Activated CD4-positive, alpha-beta T cell treated with anti-CD3 and anti-CD28 coated beads, Interleukin-2, amount 50 U/mL, for 4 hours (primary cell): Measurements from ENCODE around the gene POU3F1.

Experiments used
- DNase-seq, 2 experiments: peaks; one replicate each; pipeline ENCODE4 v3.0.0-alpha.2; 2020

The POU3F1 gene

DNA sequence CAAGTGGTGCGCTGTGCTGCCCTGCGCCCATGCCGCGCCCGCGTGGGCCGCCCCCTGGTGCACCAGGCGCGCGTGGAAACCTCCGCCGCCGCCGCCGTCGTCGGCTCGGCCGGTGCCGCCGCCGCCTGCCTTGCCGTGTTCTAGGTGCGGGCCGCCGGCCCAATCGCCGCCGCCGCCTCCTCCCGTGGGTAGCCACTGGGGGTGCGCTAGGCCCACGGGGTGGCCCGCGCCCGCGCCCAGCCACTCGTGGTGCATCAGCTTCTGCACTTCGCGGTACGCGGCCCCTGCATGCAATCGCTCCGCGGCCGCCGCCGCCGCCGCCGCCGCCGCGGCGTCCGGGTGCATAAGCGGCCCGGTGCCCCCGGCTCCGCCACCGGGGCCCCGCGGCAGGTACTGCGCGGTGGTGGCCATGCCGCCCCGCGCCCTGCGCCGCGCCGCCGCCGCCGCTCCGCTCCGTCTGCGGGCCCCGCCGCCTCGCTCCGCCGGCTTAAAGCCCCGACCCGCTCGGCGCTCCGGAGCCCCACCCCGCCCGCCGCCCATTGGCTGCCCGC, at the start of gene POU3F1:
Gene POU3F1, minus strand, starts transcription at position 461 of the 551 bp plus-strand sequence. Its CDS starts 50 bp downstream, at position 411.
- no peak for DNase-seq

DNA sequence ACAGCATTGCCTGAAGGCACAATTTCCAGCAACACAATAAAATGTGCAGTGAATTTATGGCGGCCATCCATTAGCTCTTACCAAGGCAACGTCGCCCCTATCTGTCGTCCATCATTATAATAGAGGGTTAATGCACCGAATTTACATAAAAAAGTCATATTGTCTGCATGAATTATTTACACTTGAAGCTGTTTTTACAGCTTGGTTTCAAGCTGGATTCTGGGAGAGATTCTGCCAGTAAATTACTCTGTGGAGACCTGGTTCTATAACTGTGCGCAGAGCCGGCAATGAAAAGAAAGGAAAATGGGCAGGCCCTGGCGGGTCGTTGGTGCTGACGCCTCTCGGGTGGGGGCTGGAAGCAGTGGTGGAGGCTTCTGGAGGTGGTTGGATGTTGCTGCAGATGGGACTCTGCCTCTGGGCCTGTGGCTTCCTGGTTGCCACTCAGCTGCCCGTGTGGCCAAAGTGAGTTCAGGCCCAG, 48.9 kb upstream of the POU3F1 start:
- DNase-seq: no peak

DNA sequence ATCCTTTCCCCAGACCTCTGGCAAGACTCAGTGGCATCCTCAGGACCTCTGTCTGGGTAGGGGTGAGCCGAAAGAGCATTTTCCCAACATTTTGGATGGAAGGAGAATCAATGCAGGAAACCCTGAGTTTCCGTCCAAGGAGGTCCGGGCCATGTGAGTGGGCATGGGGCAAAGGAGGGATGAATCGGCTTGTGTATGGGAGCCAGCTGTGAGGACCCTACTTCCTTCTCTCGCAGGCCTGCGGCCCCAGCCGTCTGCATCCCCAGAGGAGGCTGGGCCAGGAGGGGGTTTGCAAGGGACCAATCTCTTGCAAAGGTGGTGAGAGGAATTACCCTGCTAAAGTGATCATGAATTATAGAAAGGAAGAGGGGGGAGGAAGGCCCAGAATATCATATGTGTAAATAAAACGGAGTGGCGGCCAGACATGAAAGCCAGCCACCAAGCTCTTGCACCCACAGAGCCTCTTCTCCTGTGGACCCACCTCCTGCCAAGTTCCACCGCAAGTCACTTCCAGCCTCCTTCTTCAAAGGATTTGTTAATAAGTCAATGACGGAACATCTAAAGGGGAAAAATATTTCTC, 48.2 kb upstream of the POU3F1 start:
- DNase-seq: no peak

DNA sequence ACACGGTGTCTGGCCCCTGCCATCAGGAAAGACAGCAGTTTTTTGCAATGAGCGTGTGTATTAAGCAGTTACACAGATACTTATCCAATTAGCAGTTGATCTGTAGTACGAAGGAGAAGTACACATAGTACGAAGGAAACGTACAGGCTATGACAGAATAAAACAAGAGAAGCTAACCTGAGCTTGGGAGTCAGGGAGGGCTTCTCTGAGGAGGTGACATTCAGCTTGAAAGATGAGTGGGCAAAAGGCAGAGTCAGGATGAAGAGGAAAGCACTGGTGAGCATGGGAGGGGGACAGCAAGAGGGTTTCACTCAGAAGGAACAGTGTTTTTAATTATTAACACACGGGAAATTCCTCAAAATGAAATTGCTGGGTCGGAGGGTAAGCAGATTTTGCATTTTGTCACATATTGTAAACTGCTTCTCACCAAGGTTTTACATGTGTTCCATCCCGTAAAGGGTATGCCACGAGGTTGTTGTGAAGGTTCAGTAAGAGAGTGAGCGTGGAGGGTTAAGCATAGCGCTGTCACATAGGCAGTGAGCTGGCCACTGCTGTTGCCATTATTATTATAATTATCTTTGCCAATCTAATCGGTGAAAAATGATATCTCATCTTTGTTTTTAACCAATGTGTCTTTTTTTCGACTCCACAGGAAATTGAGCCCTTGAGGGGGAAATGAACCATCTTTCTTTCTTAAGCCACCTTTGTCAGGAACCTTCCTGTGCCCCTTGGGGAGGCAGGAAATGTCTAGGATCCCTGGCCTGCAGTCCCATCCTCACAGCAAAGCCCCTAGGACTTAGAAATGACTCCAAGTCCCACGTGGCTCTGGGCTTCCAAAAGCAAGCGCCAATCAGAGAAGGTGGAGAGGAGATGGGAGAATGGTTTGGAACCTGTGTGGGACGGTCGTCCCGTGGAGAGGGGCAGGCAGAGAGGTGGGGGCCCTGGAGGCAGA, 47.3 kb upstream of the POU3F1 start:
- no peak for DNase-seq

DNA sequence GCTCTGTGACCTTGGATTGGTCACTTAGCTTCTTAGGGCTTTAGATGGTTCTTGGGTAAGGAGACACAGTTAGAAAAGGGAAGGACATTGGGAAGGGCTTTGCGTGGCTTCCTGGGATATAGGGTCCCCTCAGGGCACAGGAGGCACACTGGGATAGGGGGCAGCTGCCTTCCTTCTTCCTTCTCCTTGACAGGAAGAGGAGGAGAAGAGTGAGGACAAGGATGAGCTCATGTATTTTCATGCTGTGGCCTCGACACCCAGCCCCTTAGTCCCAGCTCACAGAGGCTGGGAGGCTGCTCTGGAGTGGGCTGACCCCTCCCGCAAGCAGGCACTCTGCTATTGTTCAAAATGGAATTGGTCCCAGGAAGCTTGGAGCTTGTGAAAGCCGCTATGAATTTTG, 45.7 kb upstream of the POU3F1 start:
- no peak for DNase-seq

DNA sequence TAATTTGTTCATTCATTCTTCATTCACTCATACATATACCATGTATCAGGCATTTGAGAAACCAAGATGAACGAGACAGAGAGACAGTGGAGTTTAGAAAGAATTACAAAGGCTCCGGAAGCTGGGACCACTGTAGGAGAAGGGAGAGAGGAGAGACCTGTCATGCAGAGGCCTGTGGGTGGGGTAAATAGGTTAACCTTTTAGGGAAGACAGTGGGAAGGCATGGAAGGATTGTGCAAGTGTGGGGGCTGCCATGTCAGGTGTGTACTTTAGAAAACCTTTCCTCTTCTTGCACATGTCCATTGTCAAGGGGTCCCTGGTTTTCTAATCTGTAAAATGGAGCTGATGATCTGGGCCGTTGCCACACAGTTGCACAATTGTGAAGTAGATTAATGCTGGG, 44.2 kb upstream of the POU3F1 start:
- DNase-seq: no peak

DNA sequence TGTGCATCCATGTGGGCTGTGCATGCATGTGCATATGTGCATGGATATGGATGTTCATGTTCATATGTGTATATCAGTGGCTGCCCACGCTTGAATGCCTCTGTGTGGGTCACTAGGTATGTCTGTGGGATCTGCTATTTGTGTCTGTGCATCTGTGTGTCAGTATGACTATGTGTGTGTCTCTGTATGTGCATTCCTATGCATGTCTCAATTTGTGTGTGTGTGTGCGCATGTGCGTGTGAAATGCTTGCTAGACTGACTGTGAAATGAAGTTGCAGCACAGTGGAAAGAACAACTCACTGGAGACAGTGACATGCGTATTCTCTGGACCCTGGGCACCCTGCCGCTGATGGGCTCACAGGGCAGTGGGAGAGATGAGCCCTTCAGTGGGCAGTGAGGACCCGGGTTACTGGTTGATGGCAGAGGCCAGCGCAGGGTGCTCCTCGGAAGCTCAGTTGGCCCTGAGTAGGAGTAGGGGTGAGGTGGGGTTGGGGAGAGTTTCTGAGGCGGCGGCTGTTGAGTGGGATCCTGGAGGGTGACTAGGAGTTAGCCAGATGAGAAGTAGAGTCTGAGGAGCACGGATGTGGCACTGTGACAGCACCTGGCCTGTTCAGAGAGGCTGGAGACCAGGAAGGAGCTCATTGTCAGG, 43.2 kb upstream of the POU3F1 start:
- DNase-seq: no peak

DNA sequence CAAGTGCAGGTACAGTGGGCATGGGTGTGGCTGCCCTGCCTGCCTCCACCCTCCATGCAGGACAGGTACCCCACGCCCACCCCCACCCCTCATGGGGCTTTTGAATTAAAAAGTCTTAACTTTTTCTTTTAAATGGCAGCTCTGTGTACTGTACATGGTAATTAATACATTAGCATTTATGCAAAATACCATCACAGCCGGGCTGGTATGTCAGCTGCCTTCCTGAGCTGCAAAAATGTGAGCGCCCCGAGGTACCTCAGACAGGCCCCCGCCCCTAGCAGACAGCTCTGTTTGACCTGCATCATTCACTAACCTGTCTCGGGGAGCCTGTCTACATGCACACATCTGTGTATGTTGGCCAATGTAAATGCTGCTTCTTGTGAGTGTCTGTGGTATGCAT, 42.2 kb upstream of the POU3F1 start:
- DNase-seq: no peak

DNA sequence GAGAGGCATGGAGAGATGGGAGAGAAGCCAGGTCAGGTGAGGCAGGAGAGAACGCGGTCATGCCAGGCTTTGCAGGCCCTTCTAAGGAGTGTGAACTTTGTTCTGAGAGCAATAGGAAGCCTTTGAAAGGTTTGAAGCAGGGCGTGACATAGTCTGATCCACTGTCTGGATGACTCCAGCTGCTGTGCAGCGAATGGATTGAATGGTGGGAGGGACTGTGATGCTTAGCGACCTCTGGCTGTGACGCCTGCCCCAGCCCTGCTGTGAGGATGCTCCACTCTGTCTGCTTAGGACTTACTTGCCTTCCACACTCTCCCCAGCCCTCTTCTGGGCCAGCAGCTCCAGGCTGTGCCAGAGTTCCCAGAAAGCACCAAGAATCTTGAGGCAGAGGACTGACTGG, 41.8 kb upstream of the POU3F1 start:
- DNase-seq: no peak

DNA sequence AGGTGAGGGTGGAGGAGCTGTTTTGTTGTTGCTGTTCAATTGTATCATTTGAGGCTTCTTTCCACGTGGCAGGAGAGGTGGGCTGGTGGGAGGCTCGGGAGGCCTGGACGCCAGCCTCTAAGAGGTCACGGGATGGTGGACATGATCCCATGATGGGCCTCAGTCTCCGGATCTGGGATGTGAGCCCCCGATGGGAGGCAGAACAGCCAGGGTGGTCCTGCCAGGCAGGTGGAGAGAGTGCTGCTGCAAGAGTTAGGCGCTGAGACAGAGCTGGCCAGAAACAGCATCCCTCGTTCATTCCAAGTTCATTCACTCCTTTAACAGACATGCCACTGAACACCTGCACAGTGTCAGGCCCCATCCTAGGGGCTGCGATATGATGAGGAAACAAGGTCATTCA, 41.1 kb upstream of the POU3F1 start:
- no peak for DNase-seq

DNA sequence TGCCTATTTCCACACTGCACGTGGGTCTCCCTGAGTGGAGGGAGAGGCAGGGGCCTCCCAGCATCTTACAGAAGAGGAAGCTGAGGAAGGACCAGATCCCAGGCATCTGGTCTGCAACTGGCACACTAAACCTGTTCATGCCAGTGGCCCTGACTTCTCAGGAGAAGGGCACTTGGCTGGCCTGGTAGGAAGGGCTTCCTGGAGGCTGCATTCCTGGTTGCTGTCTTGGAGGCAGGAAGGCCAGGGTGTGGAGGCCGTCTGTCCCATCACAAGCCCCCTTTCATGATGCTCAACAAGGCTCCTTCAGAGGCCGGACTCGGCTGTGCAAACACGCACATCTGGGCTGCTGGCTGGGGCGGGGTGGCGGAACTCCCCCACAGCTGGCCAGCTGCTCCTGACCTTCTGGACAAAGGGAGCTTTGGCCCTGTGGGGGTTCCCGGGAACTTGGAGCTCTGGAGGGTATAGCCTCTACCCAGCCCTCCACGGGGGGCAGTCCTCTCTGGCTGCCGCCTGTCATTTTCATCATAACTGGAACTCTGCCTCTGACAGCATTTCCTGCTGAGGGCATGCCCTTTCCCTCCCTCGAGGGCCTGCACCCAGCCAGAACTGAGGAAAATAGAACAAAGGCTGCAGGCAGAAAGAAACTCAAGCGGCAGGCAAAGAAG, 39.2 kb upstream of the POU3F1 start:
- DNase-seq: no peak

DNA sequence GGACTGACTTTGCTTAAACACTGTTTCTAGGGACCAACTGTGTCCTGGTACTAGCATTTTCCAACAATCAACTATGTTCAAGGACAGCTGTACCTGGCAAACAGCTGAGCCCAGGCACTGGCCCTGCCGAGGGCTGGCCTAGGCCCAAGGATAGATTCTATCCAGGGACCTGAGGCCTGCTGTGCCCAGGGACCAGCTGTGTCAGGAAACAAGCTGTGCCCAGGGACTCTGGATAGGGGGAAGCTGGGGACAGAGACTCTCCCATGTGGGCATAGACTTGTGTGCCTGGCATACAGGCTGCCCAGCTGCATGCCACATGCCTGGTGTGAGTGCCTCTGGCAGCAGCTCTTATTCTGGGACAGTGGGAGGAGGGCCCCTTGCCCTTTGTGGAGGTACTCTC, 38.1 kb upstream of the POU3F1 start:
- DNase-seq: no peak

DNA sequence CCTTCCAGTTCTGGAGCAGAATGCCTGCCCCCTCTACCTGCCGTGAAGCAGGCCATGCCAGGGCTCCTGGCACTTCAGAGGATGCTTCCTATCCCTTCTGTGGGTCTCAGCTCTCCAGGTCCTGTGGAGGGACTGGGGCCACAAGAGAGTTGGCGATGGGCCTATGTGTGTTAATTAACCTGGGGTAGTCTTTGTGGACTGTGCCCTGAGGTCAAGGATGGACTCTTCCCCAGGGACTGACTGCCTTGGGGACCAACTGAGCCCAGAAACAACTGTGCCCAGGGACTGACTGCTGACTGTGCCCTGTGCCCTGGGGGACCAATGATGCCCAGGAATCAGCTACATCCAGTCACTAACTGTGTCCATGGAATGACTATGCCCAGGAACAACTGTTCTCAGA, 37.5 kb upstream of the POU3F1 start:
- no peak for DNase-seq

DNA sequence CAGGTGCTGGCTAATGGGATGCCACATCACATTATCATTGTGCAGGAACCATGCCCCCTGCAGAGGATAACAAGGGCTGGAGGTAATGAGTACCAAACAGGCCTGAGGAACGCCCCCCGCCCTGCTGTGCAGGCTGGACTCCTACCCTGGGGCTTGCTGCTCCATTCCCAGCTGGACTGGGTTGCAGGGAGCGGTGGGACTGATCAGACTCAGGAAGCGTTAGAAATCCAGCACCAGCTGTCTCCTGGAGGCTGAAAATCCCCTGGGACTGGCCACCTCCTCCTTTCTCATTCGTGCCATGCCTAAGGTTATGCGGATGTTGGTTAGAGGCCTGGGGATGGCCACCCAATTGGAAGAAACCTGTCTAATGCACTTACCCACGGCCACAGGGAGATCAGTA, 36.9 kb upstream of the POU3F1 start:
- DNase-seq: no peak

DNA sequence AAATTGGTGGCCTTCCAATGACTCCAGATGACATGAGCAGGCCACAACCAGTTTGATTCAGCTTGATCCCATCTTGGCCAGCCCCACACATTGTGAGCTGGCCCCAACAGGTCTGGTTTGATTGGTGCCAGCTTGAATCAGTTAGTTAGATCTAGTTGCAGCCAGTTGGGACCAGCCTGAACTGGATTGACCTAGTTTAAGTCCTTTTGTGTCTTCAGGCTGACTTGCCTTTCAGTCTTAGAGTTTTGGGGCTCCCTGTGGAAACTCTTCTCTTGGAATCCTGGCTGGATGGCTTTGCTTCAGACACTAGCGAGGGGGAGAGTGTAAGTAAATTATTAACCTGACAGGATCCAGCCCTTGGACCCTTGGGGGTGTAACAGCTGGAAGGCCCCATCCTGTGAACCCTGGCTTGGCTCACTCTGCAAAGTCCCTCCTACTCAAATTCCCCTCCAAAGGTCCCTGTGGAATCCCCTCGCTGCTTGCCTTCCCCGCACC, 36.2 kb upstream of the POU3F1 start:
- DNase-seq: no peak

DNA sequence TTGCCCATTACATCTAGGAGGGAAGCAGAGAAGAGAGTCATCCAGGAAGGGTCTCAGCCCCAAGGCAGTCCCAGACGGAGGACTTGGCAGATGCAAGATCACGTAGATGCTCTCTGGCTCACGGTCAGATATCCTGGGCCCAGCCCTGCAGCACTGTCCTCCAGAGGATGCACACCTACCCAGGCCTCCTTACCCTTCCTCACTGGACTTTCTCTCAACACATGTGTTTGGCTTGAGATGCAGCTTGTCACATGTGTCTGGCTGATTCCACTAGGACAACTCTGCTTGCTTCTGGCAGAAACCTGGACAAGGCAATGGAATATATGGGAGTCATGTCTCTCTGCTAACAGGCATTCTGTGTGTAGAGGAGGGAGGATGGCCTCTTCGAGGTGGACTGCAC, 32.4 kb upstream of the POU3F1 start:
- DNase-seq: no peak

DNA sequence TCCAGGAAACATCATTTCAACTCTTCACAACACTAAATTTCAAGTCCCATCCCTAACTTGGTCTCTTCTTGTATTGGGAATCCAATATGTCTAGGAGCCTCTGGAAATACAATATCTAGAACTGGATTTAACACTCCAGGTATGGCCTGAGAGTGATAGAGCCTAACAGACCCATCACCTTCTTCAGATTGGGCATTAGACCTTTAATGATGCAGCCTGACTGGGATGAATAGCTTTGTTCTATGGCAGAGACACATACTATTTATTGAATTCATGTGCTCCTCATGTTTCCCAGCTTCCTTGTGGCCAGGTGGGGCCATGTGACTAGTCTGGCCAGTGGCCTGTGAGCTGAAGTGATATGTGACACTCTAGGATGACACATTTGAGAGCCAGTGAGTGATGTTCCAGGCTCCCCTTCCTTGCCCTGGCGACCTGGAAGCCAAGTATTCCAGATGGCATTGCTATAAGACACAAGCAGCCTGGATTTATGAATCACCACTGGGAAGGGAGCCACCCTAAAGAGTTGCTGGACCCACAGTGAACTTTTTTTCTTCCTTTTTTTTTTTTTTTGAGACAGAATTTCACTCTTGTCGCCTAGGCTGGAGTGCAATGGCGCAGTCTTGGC, 31.0 kb upstream of the POU3F1 start:
- no peak for DNase-seq

DNA sequence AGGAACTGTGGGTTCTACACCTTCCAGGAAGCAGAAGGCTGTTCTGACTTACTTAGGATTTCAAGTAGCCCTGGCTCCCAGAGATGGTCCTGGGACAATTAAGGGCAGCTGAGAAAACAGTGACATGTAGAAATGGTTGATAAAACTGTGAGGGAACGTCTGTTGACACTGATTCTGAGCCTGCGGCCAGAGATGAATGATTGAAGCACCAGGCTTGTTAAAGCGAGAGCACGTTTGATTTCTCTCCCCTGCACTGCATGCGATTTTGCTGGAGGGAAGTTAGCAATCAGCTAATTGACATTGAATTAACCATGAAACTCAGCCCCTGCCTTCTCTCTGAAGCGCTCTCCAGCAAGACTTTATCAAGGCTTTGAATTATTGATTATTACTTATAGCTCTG, 29.9 kb upstream of the POU3F1 start:
- no peak for DNase-seq

DNA sequence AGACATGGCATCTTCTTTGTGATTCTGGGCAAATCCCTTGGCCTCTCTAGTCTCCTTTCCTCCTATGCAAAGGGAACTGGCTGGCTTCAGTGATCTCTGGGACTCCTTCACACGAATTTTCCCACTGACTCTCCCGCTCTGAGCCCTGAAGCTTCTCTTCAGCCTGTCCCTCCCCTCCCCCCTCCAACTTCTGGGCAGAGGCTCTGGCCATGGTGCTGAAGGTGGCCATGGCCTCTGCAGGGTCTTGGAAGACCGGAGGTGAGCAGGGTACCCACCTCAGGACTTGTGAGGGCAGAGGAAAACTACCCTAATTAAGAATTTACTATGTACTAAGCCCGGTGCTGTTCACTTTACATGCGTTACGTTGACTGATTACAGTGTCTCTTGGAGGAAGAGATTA, 29.4 kb upstream of the POU3F1 start:
- no peak for DNase-seq

DNA sequence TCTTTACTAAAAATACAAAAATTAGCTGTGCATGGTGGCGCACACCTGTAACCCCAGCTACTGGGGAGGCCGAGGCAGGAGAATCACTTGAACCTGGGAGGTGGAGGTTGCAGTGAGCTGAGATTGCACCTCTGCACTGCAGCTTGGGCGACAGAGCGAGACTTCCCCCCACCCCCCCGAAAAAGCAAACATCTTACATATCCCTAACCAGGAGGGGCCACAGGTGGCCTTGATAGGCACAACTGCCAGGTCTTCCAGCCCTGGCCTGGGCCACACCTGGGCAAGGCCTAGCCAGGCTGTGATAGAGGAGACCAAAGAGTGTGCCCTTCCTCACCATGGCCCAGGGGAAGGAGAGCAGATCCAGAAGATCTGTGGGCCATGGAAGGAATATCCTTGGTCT, 28.6 kb upstream of the POU3F1 start:
- DNase-seq: no peak

DNA sequence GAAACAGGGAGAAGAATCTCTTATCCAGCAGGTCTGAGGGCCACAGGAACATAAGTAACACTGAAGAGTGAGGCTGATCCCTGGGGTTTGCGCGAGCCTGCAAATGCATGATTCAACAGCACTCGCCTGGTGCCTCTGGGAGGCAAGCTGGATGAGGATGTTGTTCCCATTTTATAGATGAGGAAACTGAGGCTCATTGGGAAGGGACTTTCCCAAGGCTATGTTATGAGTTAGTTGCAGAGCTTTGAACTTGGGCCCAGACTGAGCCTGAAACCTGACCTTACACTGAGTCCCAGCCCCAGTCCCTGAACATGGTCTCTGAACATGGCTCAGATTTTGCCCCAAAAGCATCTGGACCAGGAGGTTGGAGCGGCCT, 27.7 kb upstream of the POU3F1 start:
- no peak for DNase-seq

DNA sequence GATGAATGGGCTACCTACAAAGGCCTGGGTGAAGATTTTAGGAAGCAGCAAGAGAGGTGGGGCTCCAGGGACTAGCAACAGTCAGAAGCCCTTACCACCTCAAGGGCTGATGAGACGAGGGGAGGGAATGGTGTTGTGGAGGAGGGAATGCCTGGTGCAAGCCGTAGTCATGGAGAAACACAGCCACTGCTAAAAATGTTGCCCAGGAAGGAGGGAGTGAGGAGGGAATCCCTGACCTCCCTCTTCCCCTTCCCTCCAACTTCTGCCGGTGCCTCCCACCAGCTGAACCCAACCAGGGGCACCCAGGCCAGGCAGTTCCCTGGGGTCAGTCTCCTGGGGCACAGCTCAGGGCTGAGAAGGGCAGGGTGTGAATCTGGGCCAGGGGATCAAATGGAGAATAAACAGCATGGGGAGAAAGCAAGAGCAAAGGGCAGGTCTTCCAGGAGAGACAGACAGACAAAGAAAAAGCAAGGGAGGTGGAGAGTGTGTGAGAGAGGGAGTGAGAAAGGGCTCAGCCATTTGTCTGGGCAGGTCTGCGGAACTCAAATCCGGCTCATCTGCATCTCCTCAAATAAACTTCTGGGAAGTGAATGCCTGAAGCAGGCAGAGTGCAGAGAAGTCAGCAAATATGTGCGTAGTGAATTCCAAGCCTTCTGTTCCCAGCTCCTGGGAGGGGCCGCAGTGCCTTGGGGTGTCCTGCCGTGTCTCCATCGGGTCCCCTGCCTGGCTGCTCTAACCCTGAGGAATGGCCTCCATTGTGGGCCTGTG, 27.1 kb upstream of the POU3F1 start:
- DNase-seq: no peak
